Suprapubic skin (tissue), 4 donors: Measurements from ENCODE around the gene TYROBP. TPM values are rescaled to one million over a fixed set of nuclear protein-coding genes. Genes with fewer than 3 reads are reported as not detected.
A peak's percentile ranks its signal among the peaks of the same experiment; 100 is the strongest.
"Not testable (repeated sequence)": the region's sequence is repeated elsewhere in the genome, so short reads cannot be mapped to it uniquely, and the experiment has no call there.

ENCODE experiments used
- DNase-seq, 2 donors: peaks; one replicate each; pipeline ENCODE4 v3.0.0-alpha.2; 2019; ENCODE audit warnings: low spot score in 2 of 2
- H3K27ac ChIP-seq: fragments of 200-600 bp; sonication (generic); one replicate; pipeline ENCODE4 v1.5.1; 2019
- H3K27me3 ChIP-seq: fragments of 200-600 bp; sonication (generic); one replicate; pipeline ENCODE4 v1.5.1; 2019
- H3K36me3 ChIP-seq: fragments of 200-600 bp; sonication (generic); one replicate; pipeline ENCODE4 v1.5.1; 2019
- H3K4me1 ChIP-seq: fragments of 200-600 bp; sonication (generic); one replicate; pipeline ENCODE4 v1.5.1; 2019
- H3K4me3 ChIP-seq: fragments of 200-600 bp; sonication (generic); one replicate; pipeline ENCODE4 v1.5.1; 2019; ENCODE audit warnings: mild to moderate bottlenecking
- H3K9me3 ChIP-seq: fragments of 200-600 bp; sonication (generic); one replicate; pipeline ENCODE4 v1.5.1; 2019
- EP300 ChIP-seq: sonication (generic); formaldehyde crosslinking; IDR thresholded peaks from one replicate; pipeline ENCODE4 v1.6.1; 2017; ENCODE audit warnings: antibody characterized with exemption
- POLR2A ChIP-seq, 2 donors: fragments of 450-650 bp; IDR thresholded peaks; one replicate each; pipeline ENCODE4 v1.6.1; 2017; ENCODE audit warnings: antibody characterized with exemption in 2 of 2, mild to moderate bottlenecking in 2 of 2, moderate library complexity in 2 of 2
- POLR2AphosphoS5 ChIP-seq, 3 donors: sonication (generic); formaldehyde crosslinking; IDR thresholded peaks; one replicate each; pipeline ENCODE4 v1.6.1; 2017; ENCODE audit warnings: antibody characterized with exemption in 3 of 3
- WGBS: methylation state at CpG from one replicate; pipeline ENCODE4 v1.1.5; 2018; 5-methylcytosine and 5-hydroxymethylcytosine counted together
- total RNA-seq, 4 donors: library from RNA; depleted of rRNA; stranded (reverse); fragments of >200 nt; gene quantifications; one replicate each; pipeline ENCODE4 v1.1.0, GENCODE V29; 2016
- TF ChIP-seq, protein P1 (sequence below), 2 donors: fragments of 200-600 bp in 1 of 2; fragments of 450-650 bp in 1 of 2; sonication (generic) in 1 of 2; IDR thresholded peaks; one replicate each; pipeline ENCODE4 v1.5.1; 2016 to 2019; ENCODE audit warnings: antibody characterized with exemption in 2 of 2, mild to moderate bottlenecking in 1 of 2, moderate library complexity in 1 of 2

TYROBP gene
- 10 to 100 TPM; 12.4 to 29.4 (median 15.6) TPM for total RNA-seq

GRCh38 chr19:35908010-35908441, at the start of gene TYROBP:
TSS of gene TYROBP (minus strand) at chr19:35908295. CDS start at chr19:35908228, 67 bp downstream.
- Histone ChIP-seq H3K4me3 (peak within 1 kb of the TSS; percentile 34), H3K36me3 (no peaks in the 10 kb centered on the region), H3K27me3 (no peaks in the 10 kb centered on the region), H3K9me3 (no peaks in the 10 kb centered on the region), H3K27ac (peak within 1 kb of the TSS; percentile 44), H3K4me1 (peaks cover 21% of the 10 kb centered on the region)
- TF ChIP-seq POLR2A (IDR thresholded peaks at IDR 0.05) (peak in 1 of 2 donors; percentile 43), EP300 (no peak), POLR2AphosphoS5 (IDR thresholded peaks at IDR 0.05) (no peak)
- no peak for DNase-seq
- WGBS: 71% methylated on average over 8 of the region's 9 CpGs

- H3K4me3 ChIP-seq, H3K9me3 ChIP-seq, H3K36me3 ChIP-seq, H3K27ac ChIP-seq, DNase-seq: not testable (repeated sequence)
- 81% methylated on average over 8 of the region's 8 CpGs for WGBS
- peaks cover 15% of the 10 kb centered on the region for H3K4me1 ChIP-seq
- peaks cover 40% of the 10 kb centered on the region for H3K27me3 ChIP-seq
Observed at GRCh38 chr19:35957411-35957810, 49.3 kb upstream of the TYROBP start.

DNA sequence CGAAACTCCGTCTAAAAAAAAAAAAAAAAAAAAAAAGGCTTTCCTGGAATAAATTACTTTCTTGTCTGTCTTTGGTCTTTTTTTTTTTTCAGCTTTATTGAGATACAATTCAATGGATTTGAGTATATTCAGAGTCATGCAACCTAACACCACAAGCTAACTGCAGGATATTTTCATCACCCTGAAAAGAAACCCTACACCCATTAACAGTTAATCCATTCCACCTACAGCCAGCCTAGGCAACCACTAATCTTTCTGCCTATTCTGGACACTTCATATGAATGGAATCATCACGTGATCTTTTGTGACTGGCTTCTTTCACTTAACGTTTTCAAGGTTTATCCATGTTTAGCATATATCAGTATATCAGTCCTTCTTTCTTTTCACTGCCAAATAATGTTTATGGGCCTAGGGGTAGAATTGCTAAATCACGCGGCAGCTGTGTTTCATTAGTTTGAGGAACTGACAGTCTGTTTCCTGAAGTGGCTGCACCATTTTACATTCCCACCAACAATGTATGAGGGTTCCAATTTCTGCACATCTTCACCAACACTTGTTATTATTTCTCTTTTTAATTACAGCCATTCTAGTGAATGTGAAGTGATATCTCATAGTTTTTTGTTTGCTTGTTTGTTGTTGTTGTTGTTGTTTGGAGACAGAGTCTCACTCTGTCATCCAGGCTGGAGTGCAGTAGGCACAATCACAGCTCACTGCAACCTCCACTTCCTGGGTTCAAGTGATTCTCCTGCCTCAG, 48.0 kb upstream of the TYROBP start:
- Histone ChIP-seq H3K36me3 (no peaks in the 10 kb centered on the region), H3K9me3 (no peaks in the 10 kb centered on the region), H3K4me1 (peaks cover 15% of the 10 kb centered on the region), H3K27ac (no peak overlapping the region), H3K27me3 (peaks cover 33% of the 10 kb centered on the region), H3K4me3 (no peak overlapping the region)
- 49% methylated on average over 6 of the region's 6 CpGs for WGBS
- TF ChIP-seq POLR2AphosphoS5 (IDR thresholded peaks at IDR 0.05): no peak
- TF ChIP-seq, protein P1, sequence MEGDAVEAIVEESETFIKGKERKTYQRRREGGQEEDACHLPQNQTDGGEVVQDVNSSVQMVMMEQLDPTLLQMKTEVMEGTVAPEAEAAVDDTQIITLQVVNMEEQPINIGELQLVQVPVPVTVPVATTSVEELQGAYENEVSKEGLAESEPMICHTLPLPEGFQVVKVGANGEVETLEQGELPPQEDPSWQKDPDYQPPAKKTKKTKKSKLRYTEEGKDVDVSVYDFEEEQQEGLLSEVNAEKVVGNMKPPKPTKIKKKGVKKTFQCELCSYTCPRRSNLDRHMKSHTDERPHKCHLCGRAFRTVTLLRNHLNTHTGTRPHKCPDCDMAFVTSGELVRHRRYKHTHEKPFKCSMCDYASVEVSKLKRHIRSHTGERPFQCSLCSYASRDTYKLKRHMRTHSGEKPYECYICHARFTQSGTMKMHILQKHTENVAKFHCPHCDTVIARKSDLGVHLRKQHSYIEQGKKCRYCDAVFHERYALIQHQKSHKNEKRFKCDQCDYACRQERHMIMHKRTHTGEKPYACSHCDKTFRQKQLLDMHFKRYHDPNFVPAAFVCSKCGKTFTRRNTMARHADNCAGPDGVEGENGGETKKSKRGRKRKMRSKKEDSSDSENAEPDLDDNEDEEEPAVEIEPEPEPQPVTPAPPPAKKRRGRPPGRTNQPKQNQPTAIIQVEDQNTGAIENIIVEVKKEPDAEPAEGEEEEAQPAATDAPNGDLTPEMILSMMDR (IDR thresholded peaks at IDR 0.05): no peak
- no peak for TF ChIP-seq POLR2A (IDR thresholded peaks at IDR 0.05)
- no peak for TF ChIP-seq EP300
- no peak for DNase-seq

GRCh38 chr19:35949131-35949530, 41.0 kb upstream of the TYROBP start:
- no peaks in the 10 kb centered on the region for H3K9me3 ChIP-seq
- 25% methylated on average over 2 of the region's 2 CpGs for WGBS

DNA sequence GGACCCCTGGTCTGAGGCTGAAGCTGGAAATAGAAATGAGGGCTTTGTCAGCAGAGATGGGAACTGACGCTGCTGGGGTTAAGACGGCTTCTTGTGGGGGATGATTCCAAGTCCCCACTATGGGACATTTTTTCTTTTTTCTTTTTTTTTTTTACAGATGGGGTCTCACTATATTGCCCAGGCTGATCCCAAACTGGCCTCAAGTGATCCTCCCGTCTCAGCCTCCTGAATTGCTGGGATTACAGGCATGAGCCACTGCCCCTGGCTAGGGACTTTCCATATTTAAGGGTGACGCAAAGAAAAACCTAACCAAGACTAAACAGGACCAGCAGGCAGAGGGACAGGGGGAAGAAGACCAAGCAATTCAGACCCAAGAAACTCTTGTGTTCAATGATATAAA, 38.1 kb upstream of the TYROBP start:
- H3K4me3 ChIP-seq: no peak overlapping the region
- no peak for DNase-seq
- no peaks in the 10 kb centered on the region for H3K4me1 ChIP-seq
- H3K9me3 ChIP-seq: no peaks in the 10 kb centered on the region
- H3K27ac ChIP-seq: no peak overlapping the region
- H3K27me3 ChIP-seq: no peaks in the 10 kb centered on the region
- peaks cover 20% of the 10 kb centered on the region for H3K36me3 ChIP-seq
- WGBS: 73% methylated on average over 4 of the region's 4 CpGs
- TF ChIP-seq, protein P1 (IDR thresholded peaks at IDR 0.05): no peak
- TF ChIP-seq EP300 (no peak), POLR2A (IDR thresholded peaks at IDR 0.05) (no peak), POLR2AphosphoS5 (IDR thresholded peaks at IDR 0.05) (no peak)

More at GRCh38 chr19:35949131-35949530, 41.0 kb upstream of the TYROBP start:
- peaks cover 11% of the 10 kb centered on the region for H3K36me3 ChIP-seq
- no peak overlapping the region for H3K27ac ChIP-seq
- no peaks in the 10 kb centered on the region for H3K27me3 ChIP-seq
- no peak for DNase-seq
- no peak overlapping the region for H3K4me3 ChIP-seq
- TF ChIP-seq POLR2A (IDR thresholded peaks at IDR 0.05) (no peak), EP300 (no peak), POLR2AphosphoS5 (IDR thresholded peaks at IDR 0.05) (no peak)
- TF ChIP-seq, protein P1 (IDR thresholded peaks at IDR 0.05): no peak
- H3K4me1 ChIP-seq: no peaks in the 10 kb centered on the region

- Histone ChIP-seq H3K4me3 (no peak overlapping the region), H3K4me1 (no peaks in the 10 kb centered on the region), H3K9me3 (no peaks in the 10 kb centered on the region), H3K36me3 (peaks cover 27% of the 10 kb centered on the region), H3K27ac (no peak overlapping the region), H3K27me3 (no peaks in the 10 kb centered on the region)
- 95% methylated on average over 6 of the region's 11 CpGs for WGBS
- DNase-seq: no peak
- TF ChIP-seq EP300 (no peak), POLR2AphosphoS5 (IDR thresholded peaks at IDR 0.05) (no peak), POLR2A (IDR thresholded peaks at IDR 0.05) (no peak)
- TF ChIP-seq, protein P1 (IDR thresholded peaks at IDR 0.05): no peak
Observed at GRCh38 chr19:35945121-35945790, 37.2 kb upstream of the TYROBP start.
